HG03280 (cell line): ENCODE results near the gene NODAL.
"Not testable (repeated sequence)": the region's sequence is repeated elsewhere in the genome, so short reads cannot be mapped to it uniquely, and the experiment has no call there.

Experiments used
- ATAC-seq: cut with Tn5 transposase; IDR thresholded peaks from one replicate; pipeline ENCODE4 v1.9.1; 2021; ENCODE audit warnings: mild to moderate bottlenecking, moderate library complexity; ENCODE audit not compliant: unreplicated experiment

NODAL gene

DNA sequence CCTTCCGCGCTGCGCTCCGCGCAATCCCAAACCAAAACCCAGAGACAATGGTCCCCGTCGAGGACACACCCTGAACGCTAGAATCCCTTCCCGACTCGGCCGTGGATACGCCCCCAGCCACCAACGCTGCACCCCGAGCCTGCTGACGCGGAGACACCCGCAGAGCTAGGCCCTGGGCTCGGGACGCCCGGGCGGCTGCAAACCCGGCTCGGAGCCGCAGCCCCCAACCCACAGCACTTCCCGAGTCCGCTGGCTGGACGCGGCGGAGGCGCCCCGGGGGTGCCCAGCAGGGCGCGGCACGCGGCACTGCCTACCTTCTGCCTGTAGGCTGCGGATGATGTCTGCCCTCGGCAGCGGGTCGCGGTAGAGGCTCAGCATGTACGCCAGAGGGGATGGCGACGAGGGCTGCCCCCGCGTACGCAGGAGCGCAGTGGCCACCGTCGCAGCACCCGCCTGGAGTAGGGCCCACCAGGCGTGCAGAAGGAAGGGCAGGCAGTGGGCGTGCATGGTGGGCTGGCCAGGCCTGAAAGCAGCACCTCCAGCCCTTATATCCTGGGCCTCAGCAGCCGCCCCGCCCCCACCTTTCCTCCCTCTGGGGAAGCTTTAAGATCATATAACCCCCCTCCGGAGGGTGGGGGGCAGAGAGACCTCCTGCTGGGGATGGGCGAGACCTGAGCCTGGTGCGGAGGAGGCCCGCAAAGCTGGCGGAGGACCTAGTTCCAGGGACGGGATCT is at the start of gene NODAL:
Gene NODAL (minus strand): TSS at position 521 of the 734 bp plus-strand sequence. CDS start 14 bp downstream, at position 507.
- ATAC-seq = no peak

DNA sequence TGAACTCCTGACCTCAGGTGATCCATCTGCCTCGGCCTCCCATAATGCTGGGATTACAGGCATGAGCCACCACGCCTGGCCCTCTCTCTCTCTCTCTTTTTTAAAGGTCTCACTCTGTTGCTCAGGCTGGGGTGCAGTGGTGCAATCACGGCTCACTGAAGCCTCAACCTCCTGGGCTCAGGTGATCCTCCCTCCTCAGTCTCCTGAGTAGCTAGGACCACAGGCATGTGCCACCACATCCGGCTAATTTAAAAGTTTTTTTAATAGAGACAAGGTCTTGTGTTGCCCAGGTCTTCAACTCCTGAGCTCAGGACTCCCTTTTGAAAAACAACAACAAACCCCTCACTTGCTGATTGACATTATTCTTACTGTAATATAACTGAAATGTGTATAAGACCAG is 48.7 kb upstream of the NODAL start:
- no peak for ATAC-seq

DNA sequence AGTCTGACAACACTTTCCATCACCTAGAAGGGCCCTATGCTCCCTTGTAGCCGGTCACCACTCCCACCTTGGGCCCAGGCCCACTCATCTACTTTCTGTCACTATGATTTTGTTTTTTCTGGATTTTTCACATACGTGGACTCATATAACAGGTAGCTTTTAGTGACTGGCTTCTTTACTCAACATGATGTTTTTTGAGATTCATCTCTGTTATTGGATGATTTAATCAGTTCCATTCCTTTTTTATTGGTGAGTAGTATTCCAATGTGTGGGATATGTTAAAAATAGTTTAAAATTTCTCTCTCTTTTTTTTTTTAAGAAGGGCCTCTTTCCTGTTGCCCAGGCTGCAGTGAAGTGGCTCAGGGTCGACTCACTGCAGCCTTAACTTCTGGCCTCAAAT is 46.3 kb upstream of the NODAL start:
- ATAC-seq = no peak

DNA sequence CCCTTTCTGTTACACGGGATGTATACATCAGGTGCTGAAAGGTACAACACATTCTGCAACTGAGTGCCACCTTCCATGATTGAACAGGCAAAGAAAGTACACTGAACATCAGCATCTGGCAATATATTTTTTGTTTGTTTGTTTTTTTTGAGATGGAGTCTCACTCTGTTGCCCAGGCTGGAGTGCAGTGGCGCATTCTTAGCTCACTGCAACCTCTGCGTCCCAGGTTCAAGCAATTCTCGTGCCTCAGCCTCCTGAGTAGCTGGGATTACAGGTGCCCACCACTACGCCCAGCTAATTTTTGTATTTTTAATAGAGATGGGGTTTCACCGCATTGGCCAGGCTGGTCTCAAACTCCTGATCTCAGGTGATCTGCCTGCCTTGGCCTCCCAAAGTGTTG is 42.4 kb upstream of the NODAL start:
- not testable (repeated sequence) for ATAC-seq

DNA sequence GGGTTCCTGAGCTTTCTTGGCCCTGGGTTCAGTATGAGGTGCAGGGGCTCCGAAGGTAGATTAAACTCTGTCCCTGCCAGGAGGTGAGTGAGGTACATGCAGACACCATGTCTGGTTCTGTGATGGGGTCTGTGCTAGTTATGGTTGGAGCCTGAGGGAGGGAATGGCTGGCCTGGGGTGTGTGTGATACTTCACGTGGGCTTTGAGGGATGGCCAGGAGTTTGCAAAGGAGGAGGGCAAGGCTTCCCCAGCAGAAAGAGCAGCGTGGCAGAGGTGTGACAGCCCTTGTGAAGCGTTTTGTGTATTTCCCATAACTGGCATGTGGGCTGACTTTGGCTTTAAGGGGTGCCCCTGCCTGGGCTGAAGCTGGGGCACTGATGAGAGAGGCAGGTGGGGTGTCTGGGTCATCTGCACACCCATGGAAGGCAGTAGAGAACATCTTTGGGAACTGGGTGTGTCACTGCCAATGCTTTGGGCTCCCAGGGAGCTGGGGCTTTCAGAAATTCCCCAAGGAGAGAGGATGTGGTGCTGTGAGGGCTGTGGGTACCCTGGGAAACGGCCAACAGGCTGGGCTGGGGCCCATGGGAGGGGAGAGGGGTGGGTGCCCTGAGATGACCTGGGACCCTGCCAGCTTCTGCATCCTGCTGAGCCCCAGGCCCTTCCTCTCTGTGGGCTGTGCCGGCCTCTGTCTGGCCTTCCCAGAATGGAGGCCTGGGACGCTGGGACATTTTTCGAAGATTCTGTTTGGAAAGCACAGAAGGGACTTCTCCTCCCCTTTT is 41.7 kb upstream of the NODAL start:
- ATAC-seq = no peak

DNA sequence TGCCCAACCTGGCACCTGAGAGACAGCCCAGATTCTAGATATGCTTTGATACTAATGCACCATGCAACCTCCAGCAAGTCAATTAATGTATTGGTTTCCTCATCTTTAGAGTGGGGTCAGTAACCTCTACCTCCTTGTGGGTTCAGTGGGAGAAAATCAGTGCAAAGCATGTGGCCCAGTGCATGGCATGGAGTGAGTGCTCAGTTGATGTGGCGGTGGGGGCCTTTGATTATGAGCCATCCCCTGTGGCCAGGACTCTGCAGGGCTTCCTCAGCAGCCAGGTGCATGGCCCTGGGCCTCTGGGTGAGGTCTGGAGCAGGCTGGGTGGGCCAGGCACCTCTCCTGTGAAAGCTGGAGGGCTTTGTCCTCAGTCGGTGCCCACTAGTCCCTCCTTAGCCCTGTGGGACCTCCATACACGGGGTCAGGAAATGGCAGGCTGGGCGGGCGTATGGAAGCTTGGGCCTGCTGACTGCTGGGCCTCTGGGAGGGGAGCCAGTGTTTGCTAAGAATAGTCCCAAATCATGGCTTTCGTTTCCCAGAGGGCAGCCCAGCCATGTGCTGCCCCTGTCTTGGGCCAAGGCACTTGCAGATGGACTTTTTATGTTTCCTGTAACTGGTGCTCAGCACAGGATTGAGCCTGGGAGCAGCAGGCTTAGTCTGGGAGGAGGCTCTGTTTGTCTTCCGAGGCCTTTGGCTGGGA is 40.5 kb upstream of the NODAL start:
- no peak for ATAC-seq

DNA sequence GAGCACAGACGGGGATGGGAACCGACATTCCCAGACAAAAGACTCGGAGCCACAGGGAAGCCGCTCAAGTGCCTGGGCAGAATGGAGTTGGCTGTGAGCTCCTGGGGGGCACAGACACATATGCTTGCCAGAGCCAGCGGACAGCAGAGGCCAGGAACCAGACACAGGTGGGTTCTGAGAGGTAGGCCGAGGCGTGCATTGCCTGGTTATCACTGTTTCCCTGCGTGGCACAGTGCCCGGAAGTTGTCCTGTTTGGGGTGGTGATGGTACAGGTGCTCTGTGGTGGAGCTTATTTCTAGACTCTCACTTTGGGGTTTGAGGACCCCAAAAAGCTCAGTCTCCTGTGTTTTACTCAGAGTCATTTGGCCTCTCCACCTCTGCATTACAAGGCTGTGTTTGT is 39.6 kb upstream of the NODAL start:
- no peak for ATAC-seq

DNA sequence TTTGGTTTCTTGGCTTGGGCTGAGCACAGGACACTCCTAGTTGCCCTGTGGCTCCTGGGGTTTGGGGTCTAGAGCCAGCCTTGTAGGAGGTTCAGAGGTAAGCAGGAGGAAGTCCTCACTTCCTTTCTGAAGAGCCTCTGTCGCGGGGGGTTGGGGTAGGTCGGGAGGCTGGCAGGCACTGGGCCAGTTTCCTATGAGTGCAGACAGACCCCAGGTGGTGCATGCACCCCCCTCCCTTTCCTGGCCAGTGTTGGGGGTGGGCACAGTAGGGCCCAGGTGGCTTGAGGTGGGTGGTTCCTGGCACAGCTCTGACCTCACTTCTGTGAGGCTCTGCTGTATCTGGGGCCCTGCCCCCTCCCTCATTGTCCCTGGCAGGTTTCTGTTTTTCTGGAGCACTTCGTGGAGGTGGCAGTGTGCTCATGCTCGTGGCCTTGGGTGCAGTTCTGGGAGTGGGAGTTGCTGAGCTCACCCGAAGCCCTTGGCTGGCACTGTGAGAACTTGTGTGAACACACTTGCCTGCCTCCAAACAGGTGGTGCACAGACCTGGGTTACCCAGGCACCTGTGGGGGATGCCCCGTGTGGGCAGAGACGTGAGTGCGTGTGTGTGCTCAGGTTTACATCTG is 38.9 kb upstream of the NODAL start:
- no peak for ATAC-seq

DNA sequence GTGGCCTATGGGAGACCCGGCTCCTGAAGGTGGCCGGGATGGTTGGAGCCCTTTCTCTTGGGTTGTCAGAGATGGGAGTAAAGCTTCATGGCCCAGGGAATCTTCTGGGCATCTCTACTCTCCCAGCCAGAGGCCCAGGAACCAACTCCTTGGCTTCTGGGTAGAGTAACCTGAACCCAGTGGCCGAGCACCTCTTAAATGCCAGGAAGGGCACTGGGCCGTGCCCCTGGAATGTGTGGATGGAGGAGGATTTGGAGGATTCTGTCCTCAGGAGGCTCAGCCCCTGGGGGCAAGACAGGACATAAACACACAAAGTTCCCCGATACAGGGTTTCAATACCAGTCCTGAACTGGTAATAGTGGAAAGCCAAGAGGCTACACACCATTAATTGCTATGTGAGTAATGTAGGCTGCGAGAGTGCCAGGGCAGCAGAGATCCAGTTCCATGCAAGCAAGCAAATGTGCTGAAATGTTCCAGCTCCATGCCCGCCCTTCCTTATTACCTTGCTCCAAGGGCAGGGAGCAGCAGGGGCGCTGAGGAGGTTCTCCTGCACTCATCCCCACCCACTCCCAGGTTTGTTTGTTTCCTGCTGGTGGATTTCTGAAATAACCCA is 38.3 kb upstream of the NODAL start:
- no peak for ATAC-seq

DNA sequence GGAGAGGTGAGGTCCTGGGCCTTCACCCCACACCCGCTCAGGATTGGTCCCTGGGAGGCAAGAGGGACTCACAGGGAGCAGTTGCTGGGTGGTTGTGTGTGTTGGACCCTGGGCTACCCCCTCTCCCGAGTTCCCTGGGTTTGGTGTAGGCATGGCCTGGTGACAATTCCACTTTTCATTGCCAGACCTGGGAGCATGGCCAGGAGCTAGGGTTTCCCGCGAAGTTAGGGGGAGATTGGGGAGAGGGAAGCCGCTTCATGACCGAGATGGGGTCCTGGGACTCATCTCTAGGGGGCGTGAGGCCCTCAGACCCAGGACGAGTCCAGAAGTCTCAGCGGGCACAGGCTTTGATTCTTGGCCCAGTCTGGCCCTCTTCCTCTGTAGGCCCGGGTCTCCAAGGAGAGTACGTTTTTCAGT is 37.7 kb upstream of the NODAL start:
- ATAC-seq = peak; percentile 18

DNA sequence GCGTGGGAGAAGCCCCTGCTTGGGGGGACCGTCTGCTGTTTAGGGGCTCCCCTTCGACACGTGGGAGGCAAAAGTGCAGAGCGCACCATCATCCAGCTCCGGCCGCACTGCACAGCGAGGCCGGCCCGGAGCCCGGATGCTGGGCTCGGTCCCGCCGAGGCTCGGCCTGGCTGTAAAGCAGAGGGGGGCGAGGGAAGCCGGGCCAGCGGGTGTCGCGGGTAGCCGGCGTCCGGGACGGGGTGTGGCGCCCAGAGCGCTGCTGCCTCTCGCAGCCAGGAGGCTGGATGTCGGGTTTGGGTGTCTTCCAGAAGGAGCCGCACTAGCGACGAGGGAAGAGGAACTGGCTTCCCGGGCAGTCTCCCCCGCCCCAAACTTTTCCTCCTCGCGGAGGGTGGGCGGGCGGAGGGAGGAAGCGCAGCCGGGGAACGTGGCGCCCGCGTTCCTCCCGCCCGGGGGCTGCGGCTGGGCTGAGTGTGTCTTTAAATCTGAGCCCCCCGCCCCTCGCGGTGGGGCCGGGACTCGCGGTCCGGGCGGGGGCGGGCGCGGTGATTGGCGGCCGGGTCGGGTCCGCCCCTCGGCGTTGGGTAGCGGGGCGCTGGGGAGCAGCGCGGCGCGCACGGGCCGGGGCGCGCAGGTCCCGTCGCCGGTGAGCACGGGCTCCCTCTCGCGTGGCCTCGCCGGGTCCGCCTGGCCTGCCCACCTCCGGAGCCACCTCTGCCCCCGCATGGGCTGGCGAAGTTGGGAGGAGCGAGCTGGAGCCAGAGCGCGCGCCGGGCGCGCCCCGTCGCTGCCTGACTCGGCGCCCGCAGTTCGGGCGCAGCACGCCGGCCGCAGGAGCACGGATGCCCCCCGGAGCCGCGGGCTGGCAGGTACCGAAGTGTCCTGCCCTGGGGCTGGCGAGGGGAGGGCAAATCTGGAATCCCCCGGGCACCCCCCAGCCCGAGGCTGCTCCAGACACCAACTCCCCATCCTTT is 37.0 kb upstream of the NODAL start, which contains the start of gene PALD1:
Gene PALD1 (plus strand): TSS at position 577 of the 974 bp plus-strand sequence. CDS start 47,185 bp downstream, outside the sequence.
- peak; percentile 42 for ATAC-seq

DNA sequence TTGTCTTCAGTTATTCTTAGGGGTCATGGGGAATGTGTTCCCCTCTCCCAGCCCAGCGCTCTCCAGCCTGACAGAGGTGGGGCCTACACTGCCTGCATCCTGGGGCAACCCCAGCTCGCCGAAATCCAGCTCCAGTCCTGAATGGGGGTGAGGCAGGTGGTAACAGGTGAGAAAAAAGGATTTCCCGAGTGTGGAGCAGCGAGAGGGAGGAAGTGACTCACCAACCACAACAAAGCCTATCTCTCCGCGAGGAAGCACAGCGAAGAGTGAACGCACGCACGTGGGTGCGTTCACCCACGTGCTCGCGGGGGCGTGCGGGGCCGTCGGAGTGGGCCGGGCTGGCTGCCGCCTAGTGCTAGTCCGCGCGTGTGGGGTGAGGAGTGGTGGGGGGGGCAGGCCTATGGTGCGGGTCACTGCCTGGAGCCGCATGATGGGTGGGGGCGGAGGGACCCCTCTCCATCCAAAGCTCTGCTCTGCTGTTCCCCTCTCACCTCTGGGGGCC is 36.2 kb upstream of the NODAL start:
- ATAC-seq = no peak

DNA sequence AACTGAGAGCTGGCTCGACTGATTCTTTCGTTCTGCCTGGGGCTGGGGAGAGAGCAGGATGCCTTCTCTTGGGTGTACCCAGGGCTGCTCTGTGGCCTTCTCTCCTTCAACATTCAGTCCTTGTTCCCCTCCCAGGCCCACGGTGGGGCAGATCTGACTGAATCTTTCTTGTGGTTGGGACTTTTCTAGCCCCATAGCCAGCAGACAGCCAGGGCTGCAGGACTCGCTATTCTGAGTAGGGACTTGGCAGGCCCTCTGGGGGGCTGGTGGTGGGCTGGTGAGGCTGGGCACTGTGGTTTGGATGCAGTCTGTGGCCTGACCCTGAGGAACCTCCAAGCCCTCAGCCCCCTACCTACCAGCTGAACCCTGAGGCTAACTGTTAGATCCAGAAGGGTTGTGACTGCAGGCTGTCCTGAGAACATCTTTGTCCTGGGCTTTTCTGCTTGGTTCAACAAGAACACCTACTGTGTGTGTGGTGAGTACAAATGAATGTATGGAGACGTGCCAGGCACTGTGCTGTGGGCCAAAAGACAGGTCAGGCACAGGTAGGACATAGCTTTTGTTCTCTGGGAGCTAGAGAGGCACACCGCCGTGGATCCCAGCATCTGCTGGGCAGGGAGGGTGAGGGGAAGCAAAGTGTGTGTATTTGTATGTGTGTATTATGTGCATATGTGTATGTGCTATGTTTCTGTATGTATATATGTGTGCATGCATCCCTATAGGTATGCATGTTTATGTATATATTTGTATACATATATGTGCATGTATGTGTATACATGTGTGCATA is 35.0 kb upstream of the NODAL start:
- no peak for ATAC-seq

DNA sequence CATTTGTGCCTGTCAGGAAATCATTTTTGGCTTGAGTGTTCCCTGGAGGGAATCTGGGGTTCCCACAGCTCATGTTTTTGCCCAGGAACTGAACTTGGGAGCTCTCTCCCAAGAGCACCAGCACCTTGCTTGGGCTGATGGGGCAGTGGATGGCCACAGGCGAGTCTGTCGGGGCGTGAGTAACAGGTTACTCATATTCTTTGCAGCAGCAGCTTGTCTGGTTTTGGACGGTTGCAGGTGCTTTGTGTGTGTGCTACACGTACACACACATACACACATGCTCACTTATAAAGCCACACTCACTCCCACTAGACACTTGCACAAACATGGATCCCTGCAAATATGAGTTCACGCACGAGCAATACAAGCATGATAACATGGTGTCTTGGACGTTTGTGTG is 34.2 kb upstream of the NODAL start:
- no peak for ATAC-seq

DNA sequence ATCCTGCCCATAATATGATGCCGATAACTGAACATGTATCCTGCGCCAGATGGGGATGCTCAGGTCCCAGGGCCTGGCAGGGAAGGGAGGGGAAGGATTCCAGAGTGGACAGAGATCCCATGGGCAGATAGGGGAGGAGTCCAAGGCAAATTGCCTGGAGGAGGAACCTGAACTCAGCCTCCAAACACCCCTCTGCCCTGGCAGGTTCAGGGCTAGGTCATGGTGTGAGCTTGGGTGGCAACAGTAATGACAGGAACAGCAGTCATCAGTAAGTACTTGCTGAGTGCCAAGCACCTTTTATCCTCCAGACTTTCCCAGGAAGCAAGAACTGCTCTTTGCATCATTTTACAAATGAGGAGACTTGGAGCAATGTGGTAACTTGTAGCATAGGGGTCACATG is 33.3 kb upstream of the NODAL start:
- ATAC-seq = no peak

DNA sequence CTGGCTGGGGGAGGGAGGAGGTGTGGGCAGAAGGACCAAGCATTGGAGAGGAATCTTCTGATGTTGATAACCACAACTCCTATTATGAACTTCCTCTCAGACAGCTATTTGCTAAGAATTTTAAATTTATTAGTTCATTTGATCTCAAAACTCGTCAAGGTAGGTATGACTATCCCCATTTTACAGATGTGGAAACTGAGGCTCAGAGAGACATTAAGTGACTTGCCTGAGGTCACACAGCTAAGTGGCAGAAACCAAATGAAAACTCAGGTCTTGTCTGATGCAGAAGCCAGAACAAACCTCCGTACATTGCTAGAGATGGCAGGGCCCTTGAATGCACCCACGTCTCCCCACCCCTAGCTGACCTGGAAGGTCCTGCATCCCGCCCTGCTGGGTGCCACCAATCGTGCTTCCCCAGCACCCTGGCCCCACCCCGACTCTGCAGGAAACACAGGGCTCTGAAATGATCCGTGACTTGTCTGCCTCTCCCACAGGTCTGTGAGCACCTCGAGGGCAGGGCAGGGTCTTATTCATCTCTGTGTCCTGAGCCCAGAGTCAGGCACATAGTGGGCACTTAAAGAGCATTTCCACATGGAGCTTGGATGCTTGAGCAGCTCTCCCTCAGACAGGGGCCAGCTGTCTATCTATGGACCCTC is 31.4 kb upstream of the NODAL start:
- no peak for ATAC-seq

DNA sequence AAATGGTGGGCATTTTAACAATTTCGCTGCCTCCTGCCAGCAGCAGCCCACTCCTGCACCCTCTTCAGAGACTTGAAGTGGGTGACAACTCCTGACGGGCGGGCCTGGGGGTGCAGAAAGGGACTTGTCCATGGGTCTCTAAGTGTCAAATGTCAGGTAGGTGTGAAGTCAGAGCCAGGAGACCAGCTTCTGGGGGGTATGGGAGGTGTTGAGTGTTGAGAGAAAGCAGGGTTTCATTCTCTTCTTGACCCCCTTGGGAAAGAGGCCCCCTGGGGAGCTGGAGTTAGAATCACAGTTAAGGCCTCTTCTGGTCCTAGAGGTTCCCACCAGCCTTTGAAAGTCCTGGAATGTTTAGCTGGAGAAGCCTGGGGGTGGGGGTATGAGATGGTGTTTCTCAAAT is 25.5 kb upstream of the NODAL start:
- no peak for ATAC-seq

DNA sequence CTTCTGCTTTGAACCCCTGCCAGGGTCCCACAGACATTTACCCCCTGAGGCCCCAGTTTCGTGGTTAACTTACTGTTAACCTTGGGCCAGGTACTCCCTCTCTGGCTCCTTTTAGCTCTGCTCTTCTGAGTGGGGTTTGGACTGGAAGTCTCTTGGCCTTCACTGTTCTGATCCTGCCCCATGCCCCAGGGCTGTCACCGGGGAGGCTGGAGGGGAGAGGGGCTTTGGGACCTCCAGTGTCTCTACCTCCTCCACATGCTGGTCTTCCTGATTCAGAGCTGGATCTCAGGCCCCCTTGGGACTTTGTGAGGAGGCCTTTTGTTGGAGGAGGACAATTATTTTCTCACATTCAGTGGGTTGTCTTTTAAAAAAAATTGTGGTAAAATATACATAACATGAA is 24.4 kb upstream of the NODAL start:
- no peak for ATAC-seq
